Measurements from ENCODE around the gene THPO.

Gene THPO

GRCh38 chr3:184358124-184358767 lies 19.8 kb downstream of the THPO start:
- H3K4me3 ChIP-seq (ENCODE audit: insufficient read depth, low read depth, low read length): no peak overlapping the region
- 95 to 98% methylated on average over 12 of the region's 12 CpGs for WGBS, 2 experiments
- peaks cover 14% of the 10 kb centered on the region for H3K4me1 ChIP-seq (ENCODE audit: control insufficient read depth, insufficient read depth, low read length)
- no peaks in the 10 kb centered on the region for H3K9me3 ChIP-seq (ENCODE audit: control insufficient read depth, low read length)
- H3K27ac ChIP-seq (ENCODE audit: insufficient read depth, low read depth, low read length, poor library complexity, severe bottlenecking): no peak overlapping the region
- H3K27me3 ChIP-seq (ENCODE audit: control insufficient read depth, insufficient read depth, low read length, poor library complexity, severe bottlenecking): no peaks in the 10 kb centered on the region
- H3K36me3 ChIP-seq (ENCODE audit: control insufficient read depth, insufficient read depth, low read length): peaks cover 36% of the 10 kb centered on the region

- Histone ChIP-seq H3K36me3 (ENCODE audit: control insufficient read depth, insufficient read depth, low read length) (peaks cover 42% of the 10 kb centered on the region), H3K4me1 (ENCODE audit: control insufficient read depth, insufficient read depth, low read length) (peaks cover 14% of the 10 kb centered on the region)
- WGBS, 2 experiments: 95 to 96% methylated on average over 24 of the region's 24 CpGs
Observed at GRCh38 chr3:184357248-184358123, 20.5 kb downstream of the THPO start.

GRCh38 chr3:184355261-184356040 lies 22.6 kb downstream of the THPO start:
- 93 to 96% methylated on average over 18 of the region's 18 CpGs for whole genome bisulfite sequencing, 2 experiments
- no peak overlapping the region for H3K4me3 ChIP-seq (ENCODE audit: insufficient read depth, low read depth, low read length)
- H3K27me3 ChIP-seq (ENCODE audit: control insufficient read depth, insufficient read depth, low read length, poor library complexity, severe bottlenecking): no peaks in the 10 kb centered on the region
- H3K9me3 ChIP-seq (ENCODE audit: control insufficient read depth, low read length): no peaks in the 10 kb centered on the region
- H3K4me1 ChIP-seq (ENCODE audit: control insufficient read depth, insufficient read depth, low read length): peaks cover 27% of the 10 kb centered on the region
- peaks cover 47% of the 10 kb centered on the region for H3K36me3 ChIP-seq (ENCODE audit: control insufficient read depth, insufficient read depth, low read length)
- no peak overlapping the region for H3K27ac ChIP-seq (ENCODE audit: insufficient read depth, low read depth, low read length, poor library complexity, severe bottlenecking)

More at GRCh38 chr3:184357248-184358123, 20.5 kb downstream of the THPO start:
- Histone ChIP-seq H3K27ac (ENCODE audit: insufficient read depth, low read depth, low read length, poor library complexity, severe bottlenecking) (no peak overlapping the region), H3K27me3 (ENCODE audit: control insufficient read depth, insufficient read depth, low read length, poor library complexity, severe bottlenecking) (no peaks in the 10 kb centered on the region), H3K4me3 (ENCODE audit: insufficient read depth, low read depth, low read length) (no peak overlapping the region), H3K9me3 (ENCODE audit: control insufficient read depth, low read length) (no peaks in the 10 kb centered on the region)

- Histone ChIP-seq H3K4me1 (ENCODE audit: control insufficient read depth, insufficient read depth, low read length) (peaks cover 22% of the 10 kb centered on the region), H3K27me3 (ENCODE audit: control insufficient read depth, insufficient read depth, low read length, poor library complexity, severe bottlenecking) (no peaks in the 10 kb centered on the region), H3K27ac (ENCODE audit: insufficient read depth, low read depth, low read length, poor library complexity, severe bottlenecking) (no peak overlapping the region), H3K36me3 (ENCODE audit: control insufficient read depth, insufficient read depth, low read length) (peaks cover 48% of the 10 kb centered on the region), H3K9me3 (ENCODE audit: control insufficient read depth, low read length) (no peaks in the 10 kb centered on the region), H3K4me3 (ENCODE audit: insufficient read depth, low read depth, low read length) (no peak overlapping the region)
- 89 to 90% methylated on average over 8 of the region's 8 CpGs for WGBS, 2 experiments
Observed at GRCh38 chr3:184354754-184355153, 23.3 kb downstream of the THPO start.

GRCh38 chr3:184354121-184354728 lies 23.8 kb downstream of the THPO start:
- no peaks in the 10 kb centered on the region for H3K27me3 ChIP-seq (ENCODE audit: control insufficient read depth, insufficient read depth, low read length, poor library complexity, severe bottlenecking)
- H3K9me3 ChIP-seq (ENCODE audit: control insufficient read depth, low read length): no peaks in the 10 kb centered on the region
- peaks cover 48% of the 10 kb centered on the region for H3K36me3 ChIP-seq (ENCODE audit: control insufficient read depth, insufficient read depth, low read length)
- no peak overlapping the region for H3K4me3 ChIP-seq (ENCODE audit: insufficient read depth, low read depth, low read length)
- WGBS, 2 experiments: 84 to 85% methylated on average over 18 of the region's 18 CpGs
- no peak overlapping the region for H3K27ac ChIP-seq (ENCODE audit: insufficient read depth, low read depth, low read length, poor library complexity, severe bottlenecking)
- H3K4me1 ChIP-seq (ENCODE audit: control insufficient read depth, insufficient read depth, low read length): peaks cover 18% of the 10 kb centered on the region

- WGBS, 2 experiments: 94 to 96% methylated on average over 11 of the region's 11 CpGs
- peaks cover 14% of the 10 kb centered on the region for H3K4me1 ChIP-seq (ENCODE audit: control insufficient read depth, insufficient read depth, low read length)
- no peak overlapping the region for H3K4me3 ChIP-seq (ENCODE audit: insufficient read depth, low read depth, low read length)
- no peaks in the 10 kb centered on the region for H3K9me3 ChIP-seq (ENCODE audit: control insufficient read depth, low read length)
- no peak overlapping the region for H3K27ac ChIP-seq (ENCODE audit: insufficient read depth, low read depth, low read length, poor library complexity, severe bottlenecking)
- H3K27me3 ChIP-seq (ENCODE audit: control insufficient read depth, insufficient read depth, low read length, poor library complexity, severe bottlenecking): no peaks in the 10 kb centered on the region
- H3K36me3 ChIP-seq (ENCODE audit: control insufficient read depth, insufficient read depth, low read length): peaks cover 48% of the 10 kb centered on the region
Observed at GRCh38 chr3:184353546-184353941, 24.5 kb downstream of the THPO start.

GRCh38 chr3:184352897-184353545 lies 25.0 kb downstream of the THPO start:
- 95% methylated on average over 11 of the region's 11 CpGs for WGBS, 2 experiments
- Histone ChIP-seq H3K36me3 (ENCODE audit: control insufficient read depth, insufficient read depth, low read length) (peaks cover 42% of the 10 kb centered on the region), H3K27ac (ENCODE audit: insufficient read depth, low read depth, low read length, poor library complexity, severe bottlenecking) (no peak overlapping the region), H3K4me3 (ENCODE audit: insufficient read depth, low read depth, low read length) (no peak overlapping the region), H3K27me3 (ENCODE audit: control insufficient read depth, insufficient read depth, low read length, poor library complexity, severe bottlenecking) (no peaks in the 10 kb centered on the region), H3K4me1 (ENCODE audit: control insufficient read depth, insufficient read depth, low read length) (peaks cover 14% of the 10 kb centered on the region), H3K9me3 (ENCODE audit: control insufficient read depth, low read length) (no peaks in the 10 kb centered on the region)

- H3K4me3 ChIP-seq (ENCODE audit: insufficient read depth, low read depth, low read length): no peak overlapping the region
- H3K27me3 ChIP-seq (ENCODE audit: control insufficient read depth, insufficient read depth, low read length, poor library complexity, severe bottlenecking): no peaks in the 10 kb centered on the region
- H3K36me3 ChIP-seq (ENCODE audit: control insufficient read depth, insufficient read depth, low read length): peaks cover 36% of the 10 kb centered on the region
- H3K27ac ChIP-seq (ENCODE audit: insufficient read depth, low read depth, low read length, poor library complexity, severe bottlenecking): no peak overlapping the region
- 90 to 96% methylated on average over 15 of the region's 15 CpGs for WGBS, 2 experiments
- H3K9me3 ChIP-seq (ENCODE audit: control insufficient read depth, low read length): no peaks in the 10 kb centered on the region
- H3K4me1 ChIP-seq (ENCODE audit: control insufficient read depth, insufficient read depth, low read length): peaks cover 14% of the 10 kb centered on the region
Observed at GRCh38 chr3:184352149-184352785, 25.7 kb downstream of the THPO start.

- H3K27me3 ChIP-seq (ENCODE audit: control insufficient read depth, insufficient read depth, low read length, poor library complexity, severe bottlenecking): no peaks in the 10 kb centered on the region
- no peak overlapping the region for H3K4me3 ChIP-seq (ENCODE audit: insufficient read depth, low read depth, low read length)
- H3K36me3 ChIP-seq (ENCODE audit: control insufficient read depth, insufficient read depth, low read length): peaks cover 30% of the 10 kb centered on the region
- peaks cover 14% of the 10 kb centered on the region for H3K4me1 ChIP-seq (ENCODE audit: control insufficient read depth, insufficient read depth, low read length)
- H3K27ac ChIP-seq (ENCODE audit: insufficient read depth, low read depth, low read length, poor library complexity, severe bottlenecking): no peak overlapping the region
- H3K9me3 ChIP-seq (ENCODE audit: control insufficient read depth, low read length): no peaks in the 10 kb centered on the region
- WGBS, 2 experiments: 74 to 75% methylated on average over 9 of the region's 9 CpGs
Observed at GRCh38 chr3:184351511-184352148, 26.4 kb downstream of the THPO start.
